ENCODE results near the gene ARPC4. TPM values are rescaled to one million over a fixed set of nuclear protein-coding genes. Genes with fewer than 3 reads are reported as not detected.

Gene ARPC4
- polyA plus RNA-seq, 2 of the 4 experiments (the other 2 are of a cell fraction) = 140 to 298 TPM

DNA sequence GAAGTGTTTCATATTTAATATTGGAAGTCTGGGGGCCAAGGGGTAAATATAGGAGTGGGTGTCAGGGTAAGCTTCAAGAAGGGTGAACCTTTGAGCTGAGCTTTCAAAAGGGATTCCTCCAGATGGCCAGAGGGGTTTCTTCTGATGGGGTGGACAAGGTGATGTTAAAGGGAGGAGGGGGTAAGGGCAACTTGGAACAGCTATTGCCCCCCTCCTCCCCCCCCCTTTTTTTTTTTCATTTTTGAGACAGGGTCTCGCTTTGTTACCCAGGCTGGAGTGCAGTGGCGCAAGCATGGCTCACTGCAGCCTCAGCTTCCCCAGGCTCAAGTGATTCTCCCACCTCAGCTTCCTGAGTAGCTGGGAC, 15.1 kb downstream of the ARPC4 start:
- Histone ChIP-seq H3K4me2 (no peak overlapping the region), H3K4me1 (peaks cover 25% of the 10 kb centered on the region), H3K4me3 (no peak overlapping the region), H3K9me3 (no peaks in the 10 kb centered on the region), H3K27ac (no peak overlapping the region)
- ChIA-PET CTCF (interaction anchor here (0.9 to 2.0 kb wide), 8 partner anchors 12 to 139 kb away, joined by 3 to 8 read pairs (median 4); partner anchors contain the start of gene CRELD1), POLR2A (interaction anchor here (0.8 to 3.2 kb wide), 2 partner anchors 15 to 76 kb away, joined by 3 to 17 read pairs; partner anchors contain the start of genes ARPC4, BRPF1 and TADA3)
- ATAC-seq = no peak
- no peak for FAIRE-seq
- WGBS (ENCODE audit: missing lambda C conversion rate) = 88% methylated on average over 2 of the region's 2 CpGs
- DNase-seq (ENCODE audit: low read depth in 1 of 2, low spot score in 1 of 2) = no peak
- TF ChIP-seq JUNB (IDR thresholded peaks at IDR 0.05) = no peak
- TF ChIP-seq, protein P1, sequence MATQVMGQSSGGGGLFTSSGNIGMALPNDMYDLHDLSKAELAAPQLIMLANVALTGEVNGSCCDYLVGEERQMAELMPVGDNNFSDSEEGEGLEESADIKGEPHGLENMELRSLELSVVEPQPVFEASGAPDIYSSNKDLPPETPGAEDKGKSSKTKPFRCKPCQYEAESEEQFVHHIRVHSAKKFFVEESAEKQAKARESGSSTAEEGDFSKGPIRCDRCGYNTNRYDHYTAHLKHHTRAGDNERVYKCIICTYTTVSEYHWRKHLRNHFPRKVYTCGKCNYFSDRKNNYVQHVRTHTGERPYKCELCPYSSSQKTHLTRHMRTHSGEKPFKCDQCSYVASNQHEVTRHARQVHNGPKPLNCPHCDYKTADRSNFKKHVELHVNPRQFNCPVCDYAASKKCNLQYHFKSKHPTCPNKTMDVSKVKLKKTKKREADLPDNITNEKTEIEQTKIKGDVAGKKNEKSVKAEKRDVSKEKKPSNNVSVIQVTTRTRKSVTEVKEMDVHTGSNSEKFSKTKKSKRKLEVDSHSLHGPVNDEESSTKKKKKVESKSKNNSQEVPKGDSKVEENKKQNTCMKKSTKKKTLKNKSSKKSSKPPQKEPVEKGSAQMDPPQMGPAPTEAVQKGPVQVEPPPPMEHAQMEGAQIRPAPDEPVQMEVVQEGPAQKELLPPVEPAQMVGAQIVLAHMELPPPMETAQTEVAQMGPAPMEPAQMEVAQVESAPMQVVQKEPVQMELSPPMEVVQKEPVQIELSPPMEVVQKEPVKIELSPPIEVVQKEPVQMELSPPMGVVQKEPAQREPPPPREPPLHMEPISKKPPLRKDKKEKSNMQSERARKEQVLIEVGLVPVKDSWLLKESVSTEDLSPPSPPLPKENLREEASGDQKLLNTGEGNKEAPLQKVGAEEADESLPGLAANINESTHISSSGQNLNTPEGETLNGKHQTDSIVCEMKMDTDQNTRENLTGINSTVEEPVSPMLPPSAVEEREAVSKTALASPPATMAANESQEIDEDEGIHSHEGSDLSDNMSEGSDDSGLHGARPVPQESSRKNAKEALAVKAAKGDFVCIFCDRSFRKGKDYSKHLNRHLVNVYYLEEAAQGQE (IDR thresholded peaks at IDR 0.05) = no peak
- no peak for TF ChIP-seq KDM1A (IDR thresholded peaks at IDR 0.05; ENCODE audit: low read depth)
- TF ChIP-seq, protein P2, sequence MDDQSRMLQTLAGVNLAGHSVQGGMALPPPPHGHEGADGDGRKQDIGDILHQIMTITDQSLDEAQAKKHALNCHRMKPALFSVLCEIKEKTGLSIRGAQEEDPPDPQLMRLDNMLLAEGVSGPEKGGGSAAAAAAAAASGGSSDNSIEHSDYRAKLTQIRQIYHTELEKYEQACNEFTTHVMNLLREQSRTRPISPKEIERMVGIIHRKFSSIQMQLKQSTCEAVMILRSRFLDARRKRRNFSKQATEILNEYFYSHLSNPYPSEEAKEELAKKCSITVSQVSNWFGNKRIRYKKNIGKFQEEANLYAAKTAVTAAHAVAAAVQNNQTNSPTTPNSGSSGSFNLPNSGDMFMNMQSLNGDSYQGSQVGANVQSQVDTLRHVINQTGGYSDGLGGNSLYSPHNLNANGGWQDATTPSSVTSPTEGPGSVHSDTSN (IDR thresholded peaks at IDR 0.05) = no peak
- no peak for TF ChIP-seq EHF (CRISPR knock-in tag; IDR thresholded peaks at IDR 0.05)
- no peak for TF ChIP-seq NPAS2 (CRISPR knock-in tag; IDR thresholded peaks at IDR 0.05; ENCODE audit: borderline replicate concordance)
- TF ChIP-seq, protein P3, sequence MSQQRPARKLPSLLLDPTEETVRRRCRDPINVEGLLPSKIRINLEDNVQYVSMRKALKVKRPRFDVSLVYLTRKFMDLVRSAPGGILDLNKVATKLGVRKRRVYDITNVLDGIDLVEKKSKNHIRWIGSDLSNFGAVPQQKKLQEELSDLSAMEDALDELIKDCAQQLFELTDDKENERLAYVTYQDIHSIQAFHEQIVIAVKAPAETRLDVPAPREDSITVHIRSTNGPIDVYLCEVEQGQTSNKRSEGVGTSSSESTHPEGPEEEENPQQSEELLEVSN (IDR thresholded peaks at IDR 0.05; ENCODE audit: borderline replicate concordance, low read depth) = no peak
- no peak for TF ChIP-seq FOSB (CRISPR knock-in tag; IDR thresholded peaks at IDR 0.05)
- TF ChIP-seq, protein P4, sequence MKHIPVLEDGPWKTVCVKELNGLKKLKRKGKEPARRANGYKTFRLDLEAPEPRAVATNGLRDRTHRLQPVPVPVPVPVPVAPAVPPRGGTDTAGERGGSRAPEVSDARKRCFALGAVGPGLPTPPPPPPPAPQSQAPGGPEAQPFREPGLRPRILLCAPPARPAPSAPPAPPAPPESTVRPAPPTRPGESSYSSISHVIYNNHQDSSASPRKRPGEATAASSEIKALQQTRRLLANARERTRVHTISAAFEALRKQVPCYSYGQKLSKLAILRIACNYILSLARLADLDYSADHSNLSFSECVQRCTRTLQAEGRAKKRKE (CRISPR knock-in tag; IDR thresholded peaks at IDR 0.05; ENCODE audit: low read depth) = no peak
- no peak for TF ChIP-seq SMC3 (IDR thresholded peaks at IDR 0.05)
- no peak for TF ChIP-seq CHD2 (IDR thresholded peaks at IDR 0.05; ENCODE audit: low read length, partially characterized antibody)
- TF ChIP-seq, protein P5, sequence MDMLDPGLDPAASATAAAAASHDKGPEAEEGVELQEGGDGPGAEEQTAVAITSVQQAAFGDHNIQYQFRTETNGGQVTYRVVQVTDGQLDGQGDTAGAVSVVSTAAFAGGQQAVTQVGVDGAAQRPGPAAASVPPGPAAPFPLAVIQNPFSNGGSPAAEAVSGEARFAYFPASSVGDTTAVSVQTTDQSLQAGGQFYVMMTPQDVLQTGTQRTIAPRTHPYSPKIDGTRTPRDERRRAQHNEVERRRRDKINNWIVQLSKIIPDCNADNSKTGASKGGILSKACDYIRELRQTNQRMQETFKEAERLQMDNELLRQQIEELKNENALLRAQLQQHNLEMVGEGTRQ (IDR thresholded peaks at IDR 0.05) = no peak
- TF ChIP-seq, protein P6, sequence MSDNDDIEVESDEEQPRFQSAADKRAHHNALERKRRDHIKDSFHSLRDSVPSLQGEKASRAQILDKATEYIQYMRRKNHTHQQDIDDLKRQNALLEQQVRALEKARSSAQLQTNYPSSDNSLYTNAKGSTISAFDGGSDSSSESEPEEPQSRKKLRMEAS (IDR thresholded peaks at IDR 0.05) = no peak
- TF ChIP-seq, protein P7, sequence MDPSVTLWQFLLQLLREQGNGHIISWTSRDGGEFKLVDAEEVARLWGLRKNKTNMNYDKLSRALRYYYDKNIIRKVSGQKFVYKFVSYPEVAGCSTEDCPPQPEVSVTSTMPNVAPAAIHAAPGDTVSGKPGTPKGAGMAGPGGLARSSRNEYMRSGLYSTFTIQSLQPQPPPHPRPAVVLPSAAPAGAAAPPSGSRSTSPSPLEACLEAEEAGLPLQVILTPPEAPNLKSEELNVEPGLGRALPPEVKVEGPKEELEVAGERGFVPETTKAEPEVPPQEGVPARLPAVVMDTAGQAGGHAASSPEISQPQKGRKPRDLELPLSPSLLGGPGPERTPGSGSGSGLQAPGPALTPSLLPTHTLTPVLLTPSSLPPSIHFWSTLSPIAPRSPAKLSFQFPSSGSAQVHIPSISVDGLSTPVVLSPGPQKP (IDR thresholded peaks at IDR 0.05; ENCODE audit: low read depth, low read length) = no peak
- no peak for TF ChIP-seq RARB (CRISPR knock-in tag; IDR thresholded peaks at IDR 0.05)
- no peak for TF ChIP-seq HOXA7 (CRISPR knock-in tag; IDR thresholded peaks at IDR 0.05)

All from A549 (cell line).